A673 (cell line): ENCODE measurements around the gene KLK12.

Experiments used
- CTCF ChIP-seq: fragments of 300-800, 200-600 bp; sonication (generic); conservative IDR thresholded peaks from 2 replicates; pipeline ENCODE4 v1.5.1; 2017; ENCODE audit warnings: low read depth, mild to moderate bottlenecking, antibody characterized with exemption, low read length, moderate library complexity, mixed read lengths
- EZH2 ChIP-seq: fragments of 200-600 bp; sonication (generic); IDR thresholded peaks from 2 replicates; pipeline ENCODE4 v1.6.1; 2017; ENCODE audit warnings: borderline replicate concordance, low read depth, mild to moderate bottlenecking, mixed read lengths, antibody characterized with exemption, low read length; ENCODE audit not compliant: poor library complexity, severe bottlenecking

GRCh38 chr19:51060973-51061372 lies 26.2 kb upstream of the KLK12 start:
- TF ChIP-seq CTCF (no peak), EZH2 (no peak)
